ENCODE data around the gene AATF. TPM values are rescaled to one million over a fixed set of nuclear protein-coding genes. Genes with fewer than 3 reads are reported as not detected.

The AATF gene
- total and polyA plus RNA-seq, 2 experiments from 2014 or later = 31.2 to 35.7 TPM

DNA sequence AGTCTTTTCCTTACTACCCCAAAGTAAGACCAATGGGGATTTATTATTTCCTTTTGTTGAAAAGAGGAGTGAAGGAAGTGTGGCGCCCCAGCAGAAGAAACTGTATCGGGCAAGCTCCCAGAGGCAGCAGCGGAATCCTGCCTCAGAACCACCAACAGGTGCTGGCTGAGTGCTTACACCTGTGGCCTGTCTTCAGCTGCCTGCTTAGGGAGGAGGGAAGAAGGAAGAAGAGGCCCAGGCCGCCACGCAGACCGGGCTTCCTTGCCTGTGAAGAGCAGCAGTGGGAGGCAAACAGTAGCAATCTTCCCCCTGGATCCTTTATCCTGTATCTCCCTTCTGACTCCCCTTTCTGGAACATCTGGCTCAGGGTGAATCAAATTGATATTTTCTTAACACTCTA is 134.7 kb downstream of the AATF start:
- no peaks in the 10 kb centered on the region for H3K27me3 ChIP-seq
- H3K4me1 ChIP-seq (ENCODE audit: insufficient read depth) = peaks cover 15% of the 10 kb centered on the region
- no peak overlapping the region for H3K4me3 ChIP-seq
- TF ChIP-seq EZH2 (IDR thresholded peaks at IDR 0.05; ENCODE audit: borderline replicate concordance) (no peak), EZH2phosphoT487 (IDR thresholded peaks at IDR 0.05; ENCODE audit: low read depth, severe bottlenecking, unreplicated experiment) (no peak)
- TF ChIP-seq, protein P1, sequence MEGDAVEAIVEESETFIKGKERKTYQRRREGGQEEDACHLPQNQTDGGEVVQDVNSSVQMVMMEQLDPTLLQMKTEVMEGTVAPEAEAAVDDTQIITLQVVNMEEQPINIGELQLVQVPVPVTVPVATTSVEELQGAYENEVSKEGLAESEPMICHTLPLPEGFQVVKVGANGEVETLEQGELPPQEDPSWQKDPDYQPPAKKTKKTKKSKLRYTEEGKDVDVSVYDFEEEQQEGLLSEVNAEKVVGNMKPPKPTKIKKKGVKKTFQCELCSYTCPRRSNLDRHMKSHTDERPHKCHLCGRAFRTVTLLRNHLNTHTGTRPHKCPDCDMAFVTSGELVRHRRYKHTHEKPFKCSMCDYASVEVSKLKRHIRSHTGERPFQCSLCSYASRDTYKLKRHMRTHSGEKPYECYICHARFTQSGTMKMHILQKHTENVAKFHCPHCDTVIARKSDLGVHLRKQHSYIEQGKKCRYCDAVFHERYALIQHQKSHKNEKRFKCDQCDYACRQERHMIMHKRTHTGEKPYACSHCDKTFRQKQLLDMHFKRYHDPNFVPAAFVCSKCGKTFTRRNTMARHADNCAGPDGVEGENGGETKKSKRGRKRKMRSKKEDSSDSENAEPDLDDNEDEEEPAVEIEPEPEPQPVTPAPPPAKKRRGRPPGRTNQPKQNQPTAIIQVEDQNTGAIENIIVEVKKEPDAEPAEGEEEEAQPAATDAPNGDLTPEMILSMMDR (IDR thresholded peaks at IDR 0.05; ENCODE audit: poor library complexity) = no peak
- no peaks in the 10 kb centered on the region for H3K36me3 ChIP-seq (replicated peaks; ENCODE audit: insufficient read depth, low read depth)
- no peaks in the 10 kb centered on the region for H3K9me2 ChIP-seq (replicated peaks; ENCODE audit: insufficient read depth)
- DNase-seq (ENCODE audit: low spot score) = no peak
- no peak overlapping the region for H2AFZ ChIP-seq
- no peak overlapping the region for H3K27ac ChIP-seq
- H3K4me2 ChIP-seq = no peak overlapping the region
- peaks cover 3% of the 10 kb centered on the region for H3K9me3 ChIP-seq (ENCODE audit: low read depth)
- no peaks in the 10 kb centered on the region for H3K79me2 ChIP-seq
- H4K20me1 ChIP-seq (ENCODE audit: insufficient read depth, poor library complexity, severe bottlenecking) = no peaks in the 10 kb centered on the region
- 87% methylated on average over 6 of the region's 6 CpGs for WGBS (ENCODE audit: low lambda C conversion rate, missing lambda C conversion rate)

DNA sequence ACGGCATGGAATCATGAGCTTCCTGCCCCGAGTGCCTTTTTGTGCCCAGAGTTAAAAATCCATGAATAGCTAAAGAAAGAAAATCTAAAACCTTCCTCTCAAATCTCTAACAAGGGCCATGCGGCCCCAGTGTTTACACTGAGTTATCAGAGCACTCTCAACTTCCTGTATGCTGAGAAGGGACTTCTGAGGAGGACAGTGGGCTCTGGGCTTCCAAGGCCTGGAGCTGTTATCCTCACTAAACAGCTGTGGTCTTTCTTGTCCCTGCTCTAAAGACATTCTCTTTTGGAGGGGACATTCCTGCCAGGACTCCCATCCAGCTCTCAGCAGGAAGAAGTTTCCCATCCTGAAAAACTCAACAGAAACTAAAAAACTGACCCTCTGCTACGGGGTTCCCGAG is 135.6 kb downstream of the AATF start:
- Histone ChIP-seq H3K27me3 (no peaks in the 10 kb centered on the region), H3K4me1 (ENCODE audit: insufficient read depth) (peaks cover 15% of the 10 kb centered on the region), H3K4me2 (no peak overlapping the region), H3K4me3 (no peak overlapping the region), H4K20me1 (ENCODE audit: insufficient read depth, poor library complexity, severe bottlenecking) (no peaks in the 10 kb centered on the region), H3K79me2 (no peaks in the 10 kb centered on the region), H3K36me3 (replicated peaks; ENCODE audit: insufficient read depth, low read depth) (no peaks in the 10 kb centered on the region), H3K9me2 (replicated peaks; ENCODE audit: insufficient read depth) (no peaks in the 10 kb centered on the region), H3K9me3 (ENCODE audit: low read depth) (no peaks in the 10 kb centered on the region), H3K27ac (peak overlapping the region; percentile 57), H2AFZ (no peak overlapping the region)
- WGBS (ENCODE audit: low lambda C conversion rate, missing lambda C conversion rate) = 54% methylated on average over 5 of the region's 5 CpGs
- DNase-seq (ENCODE audit: low spot score) = no peak
- TF ChIP-seq, protein P1 (IDR thresholded peaks at IDR 0.05; ENCODE audit: poor library complexity) = no peak
- TF ChIP-seq EZH2 (IDR thresholded peaks at IDR 0.05; ENCODE audit: borderline replicate concordance) (no peak), EZH2phosphoT487 (IDR thresholded peaks at IDR 0.05; ENCODE audit: low read depth, severe bottlenecking, unreplicated experiment) (no peak)

DNA sequence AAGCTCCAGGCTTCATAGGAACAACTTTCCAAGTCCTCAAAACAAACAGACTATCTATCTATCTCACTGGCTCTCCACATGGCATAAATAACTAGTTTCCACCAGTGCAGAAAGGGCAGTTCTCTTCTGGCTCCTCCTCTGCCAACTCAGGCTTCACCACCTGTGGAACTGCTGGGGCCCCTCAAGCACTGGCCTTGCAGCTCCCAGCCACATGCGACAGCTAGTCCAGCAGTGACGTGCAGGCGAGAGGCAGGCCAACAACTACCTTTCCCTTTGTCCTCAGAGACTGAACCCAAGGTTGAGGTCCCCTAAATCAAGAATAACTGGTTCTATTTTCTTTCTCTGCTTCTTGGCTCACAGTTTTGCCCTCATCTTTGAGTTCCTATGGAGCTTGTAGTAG is 137.6 kb downstream of the AATF start:
- H4K20me1 ChIP-seq (ENCODE audit: insufficient read depth, poor library complexity, severe bottlenecking) = no peaks in the 10 kb centered on the region
- TF ChIP-seq EZH2phosphoT487 (IDR thresholded peaks at IDR 0.05; ENCODE audit: low read depth, severe bottlenecking, unreplicated experiment) (no peak), EZH2 (IDR thresholded peaks at IDR 0.05; ENCODE audit: borderline replicate concordance) (no peak)
- TF ChIP-seq, protein P1 (IDR thresholded peaks at IDR 0.05; ENCODE audit: poor library complexity) = no peak
- 92% methylated on average over 3 of the region's 3 CpGs for WGBS (ENCODE audit: low lambda C conversion rate, missing lambda C conversion rate)
- H3K9me3 ChIP-seq (ENCODE audit: low read depth) = no peaks in the 10 kb centered on the region
- no peak overlapping the region for H3K27ac ChIP-seq
- H3K79me2 ChIP-seq = no peaks in the 10 kb centered on the region
- no peak overlapping the region for H3K4me2 ChIP-seq
- H3K36me3 ChIP-seq (replicated peaks; ENCODE audit: insufficient read depth, low read depth) = no peaks in the 10 kb centered on the region
- peaks cover 28% of the 10 kb centered on the region for H3K4me1 ChIP-seq (ENCODE audit: insufficient read depth)
- DNase-seq (ENCODE audit: low spot score) = no peak
- no peaks in the 10 kb centered on the region for H3K27me3 ChIP-seq
- H3K4me3 ChIP-seq = no peak overlapping the region
- no peaks in the 10 kb centered on the region for H3K9me2 ChIP-seq (replicated peaks; ENCODE audit: insufficient read depth)
- no peak overlapping the region for H2AFZ ChIP-seq

DNA sequence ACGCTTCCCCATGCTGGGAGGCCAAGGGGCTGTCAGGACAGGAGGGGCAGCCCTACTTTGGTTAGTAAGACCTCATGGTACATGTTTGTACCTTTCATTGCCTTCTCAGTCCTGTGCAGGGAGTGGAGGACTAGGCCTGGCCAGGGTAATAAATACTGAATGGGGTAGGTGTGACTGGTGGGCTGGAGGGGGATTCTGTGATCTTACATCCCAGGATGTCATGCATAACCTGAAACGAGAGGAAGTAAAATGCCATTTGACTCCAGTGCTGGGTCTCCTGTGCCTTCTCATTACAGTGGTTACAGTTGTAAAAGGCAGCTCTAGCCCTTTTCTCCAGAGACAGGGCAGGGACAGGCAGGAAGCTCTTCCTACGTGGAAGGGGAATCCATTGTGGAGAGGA is 138.2 kb downstream of the AATF start:
- Histone ChIP-seq H4K20me1 (ENCODE audit: insufficient read depth, poor library complexity, severe bottlenecking) (no peaks in the 10 kb centered on the region), H3K36me3 (replicated peaks; ENCODE audit: insufficient read depth, low read depth) (no peaks in the 10 kb centered on the region), H3K4me1 (ENCODE audit: insufficient read depth) (peaks cover 34% of the 10 kb centered on the region), H3K27me3 (no peaks in the 10 kb centered on the region), H3K9me3 (ENCODE audit: low read depth) (no peaks in the 10 kb centered on the region), H2AFZ (no peak overlapping the region), H3K9me2 (replicated peaks; ENCODE audit: insufficient read depth) (no peaks in the 10 kb centered on the region), H3K4me3 (no peak overlapping the region), H3K4me2 (no peak overlapping the region), H3K79me2 (no peaks in the 10 kb centered on the region), H3K27ac (no peak overlapping the region)
- no peak for DNase-seq (ENCODE audit: low spot score)
- TF ChIP-seq EZH2phosphoT487 (IDR thresholded peaks at IDR 0.05; ENCODE audit: low read depth, severe bottlenecking, unreplicated experiment) (no peak), EZH2 (IDR thresholded peaks at IDR 0.05; ENCODE audit: borderline replicate concordance) (no peak)
- TF ChIP-seq, protein P1 (IDR thresholded peaks at IDR 0.05; ENCODE audit: poor library complexity) = no peak
- 92% methylated on average over 3 of the region's 3 CpGs for WGBS (ENCODE audit: low lambda C conversion rate, missing lambda C conversion rate)

Measured in hepatocyte (in vitro differentiated cells).